ENCODE data around the gene EXT2.

- TF ChIP-seq, protein P1, sequence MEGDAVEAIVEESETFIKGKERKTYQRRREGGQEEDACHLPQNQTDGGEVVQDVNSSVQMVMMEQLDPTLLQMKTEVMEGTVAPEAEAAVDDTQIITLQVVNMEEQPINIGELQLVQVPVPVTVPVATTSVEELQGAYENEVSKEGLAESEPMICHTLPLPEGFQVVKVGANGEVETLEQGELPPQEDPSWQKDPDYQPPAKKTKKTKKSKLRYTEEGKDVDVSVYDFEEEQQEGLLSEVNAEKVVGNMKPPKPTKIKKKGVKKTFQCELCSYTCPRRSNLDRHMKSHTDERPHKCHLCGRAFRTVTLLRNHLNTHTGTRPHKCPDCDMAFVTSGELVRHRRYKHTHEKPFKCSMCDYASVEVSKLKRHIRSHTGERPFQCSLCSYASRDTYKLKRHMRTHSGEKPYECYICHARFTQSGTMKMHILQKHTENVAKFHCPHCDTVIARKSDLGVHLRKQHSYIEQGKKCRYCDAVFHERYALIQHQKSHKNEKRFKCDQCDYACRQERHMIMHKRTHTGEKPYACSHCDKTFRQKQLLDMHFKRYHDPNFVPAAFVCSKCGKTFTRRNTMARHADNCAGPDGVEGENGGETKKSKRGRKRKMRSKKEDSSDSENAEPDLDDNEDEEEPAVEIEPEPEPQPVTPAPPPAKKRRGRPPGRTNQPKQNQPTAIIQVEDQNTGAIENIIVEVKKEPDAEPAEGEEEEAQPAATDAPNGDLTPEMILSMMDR (IDR thresholded peaks at IDR 0.05) = no peak
- no peak for TF ChIP-seq POLR2A (IDR thresholded peaks at IDR 0.05)
Observed at GRCh38 chr11:44138980-44139379, 43.5 kb downstream of the EXT2 start.
